Ecto neural progenitor cell (in vitro differentiated cells): ENCODE results near the gene PTCH2.

ENCODE experiments used
- DNase-seq: peaks from one replicate; pipeline ENCODE4 v3.0.0-alpha.2; 2018; ENCODE audit warnings: low spot score

Gene PTCH2

GRCh38 chr1:44778705-44779576, 64.1 kb downstream of the PTCH2 start:
- no peak for DNase-seq

GRCh38 chr1:44777969-44778635, 65.0 kb downstream of the PTCH2 start:
- DNase-seq: no peak

GRCh38 chr1:44777547-44777946, 65.5 kb downstream of the PTCH2 start:
- no peak for DNase-seq

- no peak for DNase-seq
These were observed 66.4 kb downstream of the PTCH2 start for GRCh38 chr1:44776730-44777068.

- no peak for DNase-seq
These were observed 66.9 kb downstream of the PTCH2 start for GRCh38 chr1:44775930-44776729.

GRCh38 chr1:44775078-44775929, 67.7 kb downstream of the PTCH2 start, which contains the start of gene RPS8:
TSS of gene RPS8 (plus strand) at chr1:44775540. CDS start at chr1:44775597, 57 bp downstream.
- DNase-seq: peak; percentile 95
